ENCODE measurements around the gene FIBCD1.

Gene FIBCD1

GRCh38 chr9:130900701-130901497 is 38.1 kb downstream of the FIBCD1 start:
- TF ChIP-seq CTCF (IDR thresholded peaks at IDR 0.05; ENCODE audit: low read depth, low read length): no peak
- no peak overlapping the region for H3K4me3 ChIP-seq (replicated peaks in 1 of 2; ENCODE audit: low read depth in 2 of 2, low read length in 2 of 2)
- DNase-seq (ENCODE audit: low read depth in 2 of 2): no peak

- no peak for DNase-seq (ENCODE audit: low read depth in 2 of 2)
- TF ChIP-seq CTCF (IDR thresholded peaks at IDR 0.05; ENCODE audit: low read depth, low read length): no peak
- no peak overlapping the region for H3K4me3 ChIP-seq (replicated peaks in 1 of 2; ENCODE audit: low read depth in 2 of 2, low read length in 2 of 2)
Measured at GRCh38 chr9:130899051-130899748, 39.8 kb downstream of the FIBCD1 start.

- H3K4me3 ChIP-seq (replicated peaks in 1 of 2; ENCODE audit: low read depth in 2 of 2, low read length in 2 of 2): no peak overlapping the region
Measured at GRCh38 chr9:130898552-130898852, 40.5 kb downstream of the FIBCD1 start.

GRCh38 chr9:130897848-130898551 is 41.0 kb downstream of the FIBCD1 start:
- no peak for DNase-seq (ENCODE audit: low read depth in 2 of 2)
- TF ChIP-seq CTCF (IDR thresholded peaks at IDR 0.05; ENCODE audit: low read depth, low read length): no peak
- H3K4me3 ChIP-seq (replicated peaks in 1 of 2; ENCODE audit: low read depth in 2 of 2, low read length in 2 of 2): no peak overlapping the region

More at GRCh38 chr9:130898552-130898852, 40.5 kb downstream of the FIBCD1 start:
- no peak for TF ChIP-seq CTCF (IDR thresholded peaks at IDR 0.05; ENCODE audit: low read depth, low read length)
- no peak for DNase-seq (ENCODE audit: low read depth in 2 of 2)

- TF ChIP-seq CTCF (IDR thresholded peaks at IDR 0.05; ENCODE audit: low read depth, low read length): no peak
- no peak overlapping the region for H3K4me3 ChIP-seq (replicated peaks in 1 of 2; ENCODE audit: low read depth in 2 of 2, low read length in 2 of 2)
- no peak for DNase-seq (ENCODE audit: low read depth in 2 of 2)
Measured at GRCh38 chr9:130897105-130897751, 41.8 kb downstream of the FIBCD1 start.

- DNase-seq (ENCODE audit: low read depth in 2 of 2): no peak
- no peak for TF ChIP-seq CTCF (IDR thresholded peaks at IDR 0.05; ENCODE audit: low read depth, low read length)
- H3K4me3 ChIP-seq (replicated peaks in 1 of 2; ENCODE audit: low read depth in 2 of 2, low read length in 2 of 2): no peak within 1 kb of the TSS
Measured at GRCh38 chr9:130896233-130897014, 42.6 kb downstream of the FIBCD1 start, which contains the start of gene QRFP. QRFP (minus strand) TSS chr9:130896812; CDS start chr9:130893838, 2,974 bp downstream.

Data from cardiac fibroblast (primary cell).